SU-DHL-6 (cell line): ENCODE measurements around the gene GABPA.

ENCODE experiments used
- H2AFZ ChIP-seq: fragments of 200-600 bp; sonication (generic); 2 replicates; pipeline ENCODE4 v1.6.1; 2014; ENCODE audit warnings: low read depth, mild to moderate bottlenecking, moderate library complexity, mixed read lengths, antibody characterized with exemption, low read length; ENCODE audit not compliant: severe bottlenecking
- H3F3A ChIP-seq: fragments of 200-600 bp; shearing (Covaris generic); 2 replicates; pipeline ENCODE4 v1.6.0; 2016; ENCODE audit warnings: antibody characterized with exemption, mild to moderate bottlenecking; ENCODE audit not compliant: insufficient read depth
- H3K27ac ChIP-seq: fragments of 200-600 bp; sonication (generic); 2 replicates; pipeline ENCODE4 v1.5.1; 2016; ENCODE audit warnings: low read depth, mild to moderate bottlenecking, low read length, moderate library complexity, mixed read lengths
- H3K27me3 ChIP-seq: fragments of 200-600 bp; sonication (generic), shearing (Covaris generic); 2 replicates; pipeline ENCODE4 v1.6.0; 2014; ENCODE audit warnings: mild to moderate bottlenecking, low read length
- H3K36me3 ChIP-seq: fragments of 200-600 bp; sonication (generic); 2 replicates; pipeline ENCODE4 v1.6.1; 2014; ENCODE audit warnings: mild to moderate bottlenecking, low read length, mixed read lengths
- H3K4me2 ChIP-seq: fragments of 300-600, 200-600 bp; shearing (Covaris generic), sonication (generic); 2 replicates; pipeline ENCODE4 v1.6.0; 2014; ENCODE audit warnings: low read length, low read depth, mild to moderate bottlenecking; ENCODE audit not compliant: poor library complexity, severe bottlenecking
- H3K4me3 ChIP-seq: fragments of 200-600 bp; sonication (generic); 2 replicates; pipeline ENCODE4 v1.5.1; 2014; ENCODE audit warnings: antibody characterized with exemption, low read length, mild to moderate bottlenecking, mixed read lengths; ENCODE audit not compliant: insufficient read depth, poor library complexity, severe bottlenecking
- H3K79me2 ChIP-seq: fragments of 200-600 bp; sonication (generic); 2 replicates; pipeline ENCODE4 v1.6.1; 2014; ENCODE audit warnings: mild to moderate bottlenecking, low read length, moderate library complexity; ENCODE audit not compliant: insufficient read depth
- H3K9ac ChIP-seq: fragments of 200-600 bp; sonication (generic); 2 replicates; pipeline ENCODE4 v1.7.0; 2014; ENCODE audit warnings: mild to moderate bottlenecking, low read length
- H3K9me2 ChIP-seq: fragments of 200-600 bp; sonication (generic); replicated peaks from 2 replicates; pipeline ENCODE4 v1.6.1; 2014; ENCODE audit warnings: low read length; ENCODE audit not compliant: insufficient read depth
- H3K9me3 ChIP-seq: fragments of 200-600 bp; sonication (generic); 2 replicates; pipeline ENCODE4 v1.6.1; 2014; ENCODE audit warnings: low read length, mixed read lengths; ENCODE audit not compliant: insufficient read depth
- H4K20me1 ChIP-seq: fragments of 200-600 bp; sonication (generic); 2 replicates; pipeline ENCODE4 v1.6.1; 2014; ENCODE audit warnings: low read depth, mild to moderate bottlenecking, antibody characterized with exemption, low read length, moderate library complexity, mixed read lengths
- EZH2phosphoT487 ChIP-seq: fragments of 200-600 bp; sonication (generic), shearing (Covaris generic); conservative IDR thresholded peaks from 2 replicates; pipeline ENCODE4 v1.6.1; 2018; ENCODE audit warnings: mild to moderate bottlenecking, antibody characterized with exemption, low read length, moderate library complexity, mixed read lengths
- TF ChIP-seq, protein P1 (sequence below): fragments of 200-600 bp; sonication (generic); IDR thresholded peaks from one replicate; pipeline ENCODE4 v1.5.1; 2017; ENCODE audit warnings: antibody characterized with exemption, mild to moderate bottlenecking, low read length, moderate library complexity; ENCODE audit not compliant: insufficient read depth, poor library complexity, severe bottlenecking

The GABPA gene

DNA sequence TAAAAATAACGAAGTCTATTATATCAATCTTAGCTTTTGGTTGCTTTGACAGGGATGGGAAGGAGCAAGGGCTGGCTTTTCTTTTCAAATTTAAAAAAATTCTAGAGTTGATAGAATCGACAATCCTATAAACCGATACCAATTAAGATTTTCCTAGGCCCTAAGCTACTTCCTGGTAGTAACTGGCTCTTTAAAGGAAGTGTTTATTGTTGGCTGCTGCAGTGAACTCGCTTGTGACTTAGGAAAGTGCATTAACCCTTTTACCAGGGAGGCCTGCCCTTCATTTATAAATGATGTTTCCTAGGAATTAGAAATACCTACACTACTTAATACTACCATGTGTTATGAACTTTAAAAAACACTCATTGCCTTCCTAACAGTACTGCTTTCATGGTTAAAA lies 33.2 kb upstream of the GABPA start:
- H4K20me1 ChIP-seq = no peaks in the 10 kb centered on the region
- no peaks in the 10 kb centered on the region for H3K9me2 ChIP-seq
- TF ChIP-seq, protein P1, sequence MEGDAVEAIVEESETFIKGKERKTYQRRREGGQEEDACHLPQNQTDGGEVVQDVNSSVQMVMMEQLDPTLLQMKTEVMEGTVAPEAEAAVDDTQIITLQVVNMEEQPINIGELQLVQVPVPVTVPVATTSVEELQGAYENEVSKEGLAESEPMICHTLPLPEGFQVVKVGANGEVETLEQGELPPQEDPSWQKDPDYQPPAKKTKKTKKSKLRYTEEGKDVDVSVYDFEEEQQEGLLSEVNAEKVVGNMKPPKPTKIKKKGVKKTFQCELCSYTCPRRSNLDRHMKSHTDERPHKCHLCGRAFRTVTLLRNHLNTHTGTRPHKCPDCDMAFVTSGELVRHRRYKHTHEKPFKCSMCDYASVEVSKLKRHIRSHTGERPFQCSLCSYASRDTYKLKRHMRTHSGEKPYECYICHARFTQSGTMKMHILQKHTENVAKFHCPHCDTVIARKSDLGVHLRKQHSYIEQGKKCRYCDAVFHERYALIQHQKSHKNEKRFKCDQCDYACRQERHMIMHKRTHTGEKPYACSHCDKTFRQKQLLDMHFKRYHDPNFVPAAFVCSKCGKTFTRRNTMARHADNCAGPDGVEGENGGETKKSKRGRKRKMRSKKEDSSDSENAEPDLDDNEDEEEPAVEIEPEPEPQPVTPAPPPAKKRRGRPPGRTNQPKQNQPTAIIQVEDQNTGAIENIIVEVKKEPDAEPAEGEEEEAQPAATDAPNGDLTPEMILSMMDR = no peak
- no peak for TF ChIP-seq EZH2phosphoT487
- no peaks in the 10 kb centered on the region for H3K79me2 ChIP-seq
- H3K36me3 ChIP-seq = no peaks in the 10 kb centered on the region
- no peak overlapping the region for H2AFZ ChIP-seq
- no peak overlapping the region for H3K4me2 ChIP-seq
- no peak overlapping the region for H3K27ac ChIP-seq
- 0 out of 2 replicates have a peak, but pooled peaks cover 5% of the 10 kb centered on the region for H3F3A ChIP-seq
- no peaks in the 10 kb centered on the region for H3K27me3 ChIP-seq
- no peak overlapping the region for H3K4me3 ChIP-seq
- H3K9me3 ChIP-seq = no peaks in the 10 kb centered on the region
- no peak overlapping the region for H3K9ac ChIP-seq

DNA sequence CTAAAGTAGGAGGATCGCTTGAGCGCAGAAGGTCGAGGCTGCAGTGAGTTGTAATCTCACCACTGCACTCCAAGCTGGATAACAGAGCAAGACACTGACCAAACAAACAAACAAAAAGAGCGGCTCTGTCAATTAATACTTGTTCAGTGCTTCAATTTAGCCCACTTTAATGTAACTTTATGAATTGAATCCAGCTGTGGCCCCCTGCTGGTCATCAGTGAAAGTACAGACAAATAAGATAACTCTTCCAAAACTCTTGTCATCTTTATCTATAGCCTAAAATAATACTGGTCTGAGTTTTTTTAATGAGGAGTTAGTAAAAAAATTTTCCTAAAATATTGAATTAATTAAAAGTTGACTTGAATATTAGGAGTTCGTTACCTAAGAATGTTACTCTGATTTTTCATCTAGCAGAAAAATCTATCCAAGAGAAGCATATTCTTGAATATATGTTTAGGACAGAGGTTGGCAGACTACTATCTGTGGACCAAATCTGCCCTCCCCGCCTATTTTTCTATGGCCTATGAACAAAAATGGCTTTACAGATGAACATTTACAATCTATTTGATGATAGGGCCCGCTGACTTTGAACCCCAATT lies 26.2 kb upstream of the GABPA start:
- Histone ChIP-seq H3K36me3 (no peaks in the 10 kb centered on the region), H2AFZ (peak overlapping the region; percentile 73)
- TF ChIP-seq EZH2phosphoT487 = no peak
- TF ChIP-seq, protein P1 = peak; percentile 36

DNA sequence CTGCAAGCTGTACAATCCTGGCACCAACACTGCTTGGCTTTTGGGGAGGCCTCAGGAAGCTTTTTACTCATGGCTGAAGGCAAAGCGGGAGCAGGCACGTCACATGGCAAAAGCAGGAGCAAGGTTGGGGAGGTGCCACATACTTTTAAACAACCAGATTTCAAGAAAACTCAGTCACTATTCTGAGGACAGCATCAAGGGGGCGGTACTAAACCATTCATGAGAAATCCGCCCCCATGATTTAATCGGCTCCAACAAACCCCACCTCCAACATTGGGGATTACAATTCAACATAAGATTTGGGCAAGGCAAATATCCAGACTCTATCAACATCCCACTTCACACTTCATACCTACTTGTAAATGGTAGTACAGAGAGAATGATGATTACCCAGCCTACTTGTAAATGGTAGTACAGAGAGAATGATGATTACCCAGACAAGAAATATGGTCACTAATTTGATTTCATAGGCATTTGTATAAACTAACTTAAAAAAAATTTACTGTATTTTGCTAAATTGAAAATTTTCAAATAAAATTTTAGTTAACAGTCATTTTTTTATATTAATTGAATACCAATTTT lies 25.0 kb upstream of the GABPA start:
- Histone ChIP-seq H3K4me2 (no peak overlapping the region), H2AFZ (no peak overlapping the region)

More for the DNA sequence above, 26.2 kb upstream of the GABPA start:
- Histone ChIP-seq H3K4me2 (no peak overlapping the region), H3F3A (0 out of 2 replicates have a peak, but pooled peaks cover 5% of the 10 kb centered on the region), H3K27ac (no peak overlapping the region), H3K27me3 (no peaks in the 10 kb centered on the region), H3K9ac (no peak overlapping the region), H4K20me1 (no peaks in the 10 kb centered on the region), H3K79me2 (no peaks in the 10 kb centered on the region), H3K4me3 (no peak overlapping the region), H3K9me3 (no peaks in the 10 kb centered on the region), H3K9me2 (no peaks in the 10 kb centered on the region)

More for the DNA sequence above, 25.0 kb upstream of the GABPA start:
- Histone ChIP-seq H3K27ac (no peak overlapping the region), H3K9me2 (no peaks in the 10 kb centered on the region), H3F3A (no peaks in the 10 kb centered on the region), H3K36me3 (no peaks in the 10 kb centered on the region), H3K27me3 (no peaks in the 10 kb centered on the region), H4K20me1 (no peaks in the 10 kb centered on the region), H3K79me2 (no peaks in the 10 kb centered on the region), H3K9me3 (no peaks in the 10 kb centered on the region), H3K9ac (no peak overlapping the region), H3K4me3 (no peak overlapping the region)
- TF ChIP-seq EZH2phosphoT487 = no peak
- TF ChIP-seq, protein P1 = no peak
